Measurements from ENCODE around the gene TESK1. TPM values are rescaled to one million over a fixed set of nuclear protein-coding genes. Genes with fewer than 3 reads are reported as not detected.
A peak's percentile ranks its signal among the peaks of the same experiment; 100 is the strongest.

Gene TESK1
- total RNA-seq = 10 to 100 TPM; 15.9 to 30.6 (median 23.0) TPM

DNA sequence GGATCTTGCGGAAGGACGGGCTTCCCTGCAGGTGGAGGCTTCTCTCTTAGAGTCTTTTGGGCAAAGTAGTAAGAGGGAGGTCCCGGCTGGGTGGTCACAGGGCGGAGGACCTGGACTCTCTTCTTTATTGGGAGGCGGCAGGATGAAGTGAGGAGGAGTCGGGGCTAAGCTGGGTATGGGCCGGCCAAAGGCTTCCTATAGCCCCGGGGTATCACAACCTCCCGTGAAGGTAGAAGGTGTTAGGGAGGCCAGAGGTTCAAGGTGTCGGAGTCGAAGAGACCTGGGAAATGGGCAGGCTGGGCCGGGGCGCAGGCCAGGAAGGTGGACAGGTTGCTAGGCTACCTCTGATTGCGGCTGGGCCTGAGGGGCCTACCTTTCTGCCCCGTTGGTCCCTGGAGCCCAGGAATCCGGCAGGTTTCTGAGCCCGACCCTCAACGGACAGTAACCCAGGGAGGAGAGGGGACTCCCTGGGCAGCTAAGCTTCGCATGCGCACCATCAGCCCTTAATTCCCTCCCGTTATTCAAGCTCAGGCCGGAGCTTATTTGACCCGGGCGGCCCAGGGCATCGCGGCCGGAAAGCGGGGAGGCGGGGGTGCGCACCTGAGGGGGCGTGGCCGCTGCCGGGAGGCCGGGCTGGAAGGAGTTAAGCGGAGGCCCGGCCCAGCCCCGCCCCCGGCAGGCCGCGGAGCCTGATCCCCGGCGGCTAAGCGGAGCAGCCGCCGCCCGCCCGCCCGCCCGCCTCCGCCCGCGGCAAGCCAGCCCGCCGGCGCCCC, at the start of gene TESK1:
TSS of gene TESK1 (plus strand) at position 685 of the 773 bp plus-strand sequence. CDS start 358 bp downstream, outside the sequence.
- peak; percentile 10 to 34 (median 21) for ATAC-seq (replicated peaks in 6 of 8)
- in situ Hi-C loops (cut with MboI; ENCODE audit: low pct_unique_long_range_greater_than_20kb in 2 of 9, low sequenced_read_pairs in 9 of 9, unreplicated experiment in 9 of 9) = loop anchor here in 1 of 9 experiments (25.0 kb wide), 1 partner anchor 92 kb away; no protein-coding TSS in a partner anchor
- peak within 1 kb of the TSS; percentile 85 to 90 for H3K27ac ChIP-seq
- H3K4me1 ChIP-seq (replicated peaks in 1 of 2) = peaks cover 11 to 17% of the 10 kb centered on the region in 2 donors
- peak within 1 kb of the TSS; percentile 62 to 97 (median 94) for H3K4me3 ChIP-seq
- 0 to 8% (median 0%) methylated on average over 1 to 4 of the region's 55 CpGs; no CpG with 5 or more reads in 4 of the 10 experiments for WGBS, 10 experiments

- no peak overlapping the region for H3K27ac ChIP-seq
- ATAC-seq (replicated peaks in 6 of 8) = no peak
- in situ Hi-C loops (cut with MboI; ENCODE audit: low pct_unique_long_range_greater_than_20kb in 2 of 9, low sequenced_read_pairs in 9 of 9, unreplicated experiment in 9 of 9) = no loop called here
- no peak overlapping the region for H3K4me3 ChIP-seq
- peaks cover 3 to 9% of the 10 kb centered on the region in 2 donors for H3K4me1 ChIP-seq (replicated peaks in 1 of 2)
- WGBS, 10 experiments = 40 to 97% (median 85%) methylated on average over 1 to 8 of the region's 10 CpGs; no CpG with 5 or more reads in 4 of the 10 experiments
These were observed 49.2 kb upstream of the TESK1 start for GRCh38 chr9:35555881-35556280.

GRCh38 chr9:35556776-35557175, 48.3 kb upstream of the TESK1 start:
- in situ Hi-C loops (cut with MboI; ENCODE audit: low pct_unique_long_range_greater_than_20kb in 2 of 9, low sequenced_read_pairs in 9 of 9, unreplicated experiment in 9 of 9) = no loop called here
- H3K27ac ChIP-seq = no peak overlapping the region

GRCh38 chr9:35557320-35557719, 47.7 kb upstream of the TESK1 start:
- Histone ChIP-seq H3K4me3 (no peak overlapping the region), H3K27ac (no peak overlapping the region), H3K4me1 (replicated peaks in 1 of 2) (peaks cover 3 to 9% of the 10 kb centered on the region in 2 donors)
- in situ Hi-C loops (cut with MboI; ENCODE audit: low pct_unique_long_range_greater_than_20kb in 2 of 9, low sequenced_read_pairs in 9 of 9, unreplicated experiment in 9 of 9) = no loop called here
- WGBS, 10 experiments = 70 to 100% (median 94%) methylated on average over 1 to 4 of the region's 6 CpGs; no CpG with 5 or more reads in 1 of the 10 experiments
- no peak for ATAC-seq (replicated peaks in 6 of 8)

More at GRCh38 chr9:35556776-35557175, 48.3 kb upstream of the TESK1 start:
- H3K4me3 ChIP-seq = no peak overlapping the region
- WGBS, 10 experiments = 73 to 100% (median 90%) methylated on average over 1 to 3 of the region's 3 CpGs; no CpG with 5 or more reads in 6 of the 10 experiments
- H3K4me1 ChIP-seq (replicated peaks in 1 of 2) = peaks cover 3 to 9% of the 10 kb centered on the region in 2 donors
- ATAC-seq (replicated peaks in 6 of 8) = no peak

DNA sequence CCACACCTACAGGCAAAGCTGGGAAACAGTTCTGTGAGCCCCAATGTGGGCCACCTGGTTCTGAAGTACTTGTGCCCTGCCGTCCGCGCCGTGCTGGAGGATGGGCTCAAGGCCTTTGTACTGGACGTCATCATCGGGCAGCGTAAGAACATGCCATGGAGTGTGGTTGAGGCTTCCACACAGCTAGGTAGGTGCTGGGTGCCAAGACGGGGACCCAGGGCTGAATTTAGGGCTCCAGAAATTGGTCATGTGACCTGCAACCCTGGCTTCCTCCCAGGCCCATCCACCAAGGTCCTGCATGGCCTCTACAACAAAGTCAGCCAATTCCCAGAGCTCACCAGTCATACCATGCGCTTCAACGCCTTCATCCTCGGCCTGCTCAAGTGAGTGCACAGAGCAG, 46.9 kb upstream of the TESK1 start:
- 81 to 100% methylated on average over 2 to 3 of the region's 11 CpGs; no CpG with 5 or more reads in 8 of the 10 experiments for WGBS, 10 experiments
- ATAC-seq (replicated peaks in 6 of 8) = no peak
- peaks cover 3 to 5% of the 10 kb centered on the region in 2 donors for H3K4me1 ChIP-seq (replicated peaks in 1 of 2)
- no peak overlapping the region for H3K4me3 ChIP-seq
- no peak overlapping the region for H3K27ac ChIP-seq
- in situ Hi-C loops (cut with MboI; ENCODE audit: low pct_unique_long_range_greater_than_20kb in 2 of 9, low sequenced_read_pairs in 9 of 9, unreplicated experiment in 9 of 9) = no loop called here

- ATAC-seq (replicated peaks in 6 of 8) = peak in 1 of 8 experiments; percentile 2
- WGBS, 10 experiments = 81 to 100% (median 83%) methylated on average over 1 to 4 of the region's 20 CpGs; no CpG with 5 or more reads in 7 of the 10 experiments
- Histone ChIP-seq H3K4me3 (no peak overlapping the region), H3K4me1 (replicated peaks in 1 of 2) (peaks cover 4 to 5% of the 10 kb centered on the region in 2 donors), H3K27ac (no peak overlapping the region)
- in situ Hi-C loops (cut with MboI; ENCODE audit: low pct_unique_long_range_greater_than_20kb in 2 of 9, low sequenced_read_pairs in 9 of 9, unreplicated experiment in 9 of 9) = loop anchor here in 1 of 9 experiments (10.0 kb wide), 1 partner anchor 65 kb away; no protein-coding TSS in a partner anchor
These were observed 45.1 kb upstream of the TESK1 start for GRCh38 chr9:35559792-35560530.

DNA sequence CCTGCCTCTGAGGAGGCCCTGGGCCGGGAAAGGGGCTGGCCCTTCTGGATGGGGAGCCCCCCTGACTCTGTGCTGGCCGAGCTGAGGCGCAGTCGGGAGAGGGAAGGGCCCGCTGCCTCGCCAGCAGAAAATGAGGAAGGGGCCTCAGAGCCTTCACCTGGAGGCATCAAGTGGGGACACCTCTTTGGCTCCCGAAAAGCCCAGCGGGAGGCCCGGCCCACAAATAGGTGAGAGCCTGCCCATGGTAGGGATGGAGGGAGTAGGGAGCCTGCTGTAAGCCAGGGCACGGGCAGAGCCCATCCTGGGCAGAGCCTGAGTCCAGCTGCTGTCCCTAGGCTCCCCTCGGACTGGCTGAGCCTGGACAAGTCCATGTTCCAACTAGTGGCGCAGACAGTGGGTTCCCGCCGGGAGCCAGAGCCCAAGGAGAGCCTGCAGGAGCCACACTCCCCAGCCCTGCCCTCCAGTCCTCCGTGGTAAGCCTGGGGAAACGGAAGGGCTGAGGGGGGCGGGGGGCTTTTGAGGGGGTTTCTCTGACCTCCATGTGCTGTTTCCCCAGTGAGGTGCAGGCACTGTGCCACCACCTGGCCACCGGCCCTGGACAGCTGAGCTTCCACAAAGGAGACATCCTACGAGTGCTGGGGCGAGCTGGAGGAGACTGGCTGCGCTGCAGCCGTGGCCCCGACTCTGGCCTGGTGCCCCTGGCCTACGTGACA, 44.3 kb upstream of the TESK1 start:
- ATAC-seq (replicated peaks in 6 of 8) = peak in 4 of 8 experiments; percentile 9 to 19 (median 12)
- no peak overlapping the region for H3K4me3 ChIP-seq
- no peak overlapping the region for H3K27ac ChIP-seq
- in situ Hi-C loops (cut with MboI; ENCODE audit: low pct_unique_long_range_greater_than_20kb in 2 of 9, low sequenced_read_pairs in 9 of 9, unreplicated experiment in 9 of 9) = loop anchor here in 1 of 9 experiments (10.0 kb wide), 1 partner anchor 64 kb away; no protein-coding TSS in a partner anchor
- peaks cover 4 to 5% of the 10 kb centered on the region in 2 donors for H3K4me1 ChIP-seq (replicated peaks in 1 of 2)
- WGBS, 10 experiments = 80 to 100% methylated on average over 1 to 3 of the region's 24 CpGs; no CpG with 5 or more reads in 8 of the 10 experiments

GRCh38 chr9:35561468-35562261, 43.4 kb upstream of the TESK1 start:
- 72% methylated on average over 2 of the region's 6 CpGs; no CpG with 5 or more reads in 9 of the 10 experiments for WGBS, 10 experiments
- no peak overlapping the region for H3K4me3 ChIP-seq
- H3K27ac ChIP-seq = no peak overlapping the region
- H3K4me1 ChIP-seq (replicated peaks in 1 of 2) = peaks cover 4 to 5% of the 10 kb centered on the region in 2 donors
- in situ Hi-C loops (cut with MboI; ENCODE audit: low pct_unique_long_range_greater_than_20kb in 2 of 9, low sequenced_read_pairs in 9 of 9, unreplicated experiment in 9 of 9) = loop anchor here in 1 of 9 experiments (10.0 kb wide), 1 partner anchor 63 kb away; no protein-coding TSS in a partner anchor
- ATAC-seq (replicated peaks in 6 of 8) = no peak

GRCh38 chr9:35562895-35563780, 41.9 kb upstream of the TESK1 start:
- 20 to 93% (median 85%) methylated on average over 1 to 10 of the region's 20 CpGs; no CpG with 5 or more reads in 4 of the 10 experiments for WGBS, 10 experiments
- H3K4me3 ChIP-seq = no peak overlapping the region
- H3K27ac ChIP-seq = no peak overlapping the region
- ATAC-seq (replicated peaks in 6 of 8) = peak in 3 of 8 experiments; percentile 15 to 52 (median 35)
- in situ Hi-C loops (cut with MboI; ENCODE audit: low pct_unique_long_range_greater_than_20kb in 2 of 9, low sequenced_read_pairs in 9 of 9, unreplicated experiment in 9 of 9) = loop anchor here in 1 of 9 experiments (10.0 kb wide), 1 partner anchor 62 kb away; no protein-coding TSS in a partner anchor
- peaks cover 4 to 5% of the 10 kb centered on the region in 2 donors for H3K4me1 ChIP-seq (replicated peaks in 1 of 2)

DNA sequence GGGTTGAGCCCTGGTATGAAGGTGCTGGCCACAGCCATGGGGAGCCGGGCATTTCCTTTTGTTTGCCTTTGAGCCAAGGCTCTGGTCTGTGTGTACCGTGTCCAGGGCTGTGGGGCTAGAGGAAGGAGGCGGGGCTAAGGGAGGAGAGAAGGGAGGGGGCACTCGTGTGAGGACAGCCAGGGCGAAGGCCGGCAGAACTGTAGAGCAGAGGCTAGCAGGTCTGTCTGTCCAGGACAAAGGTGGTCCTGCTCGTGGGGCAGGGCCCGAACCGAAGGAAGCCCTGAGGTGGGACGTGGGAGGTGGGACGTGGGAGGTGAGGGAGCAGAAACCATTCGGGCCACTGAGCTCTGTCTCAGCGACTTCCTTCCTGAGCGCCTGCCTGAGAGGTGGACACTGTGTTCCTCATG, 41.3 kb upstream of the TESK1 start:
- no peak overlapping the region for H3K4me3 ChIP-seq
- ATAC-seq (replicated peaks in 6 of 8) = peak in 7 of 8 experiments; percentile 27 to 93 (median 85)
- in situ Hi-C loops (cut with MboI; ENCODE audit: low pct_unique_long_range_greater_than_20kb in 2 of 9, low sequenced_read_pairs in 9 of 9, unreplicated experiment in 9 of 9) = loop anchor here in 1 of 9 experiments (10.0 kb wide), 1 partner anchor 61 kb away; no protein-coding TSS in a partner anchor
- 0 to 90% (median 57%) methylated on average over 1 to 10 of the region's 14 CpGs; no CpG with 5 or more reads in 6 of the 10 experiments for WGBS, 10 experiments
- peaks cover 4 to 5% of the 10 kb centered on the region in 2 donors for H3K4me1 ChIP-seq (replicated peaks in 1 of 2)
- no peak overlapping the region for H3K27ac ChIP-seq

GRCh38 chr9:35564658-35565061, 40.4 kb upstream of the TESK1 start:
- Histone ChIP-seq H3K4me1 (replicated peaks in 1 of 2) (peaks cover 4 to 5% of the 10 kb centered on the region in 2 donors), H3K4me3 (no peak overlapping the region), H3K27ac (no peak overlapping the region)
- in situ Hi-C loops (cut with MboI; ENCODE audit: low pct_unique_long_range_greater_than_20kb in 2 of 9, low sequenced_read_pairs in 9 of 9, unreplicated experiment in 9 of 9) = loop anchor here in 1 of 9 experiments (10.0 kb wide), 1 partner anchor 60 kb away; no protein-coding TSS in a partner anchor
- ATAC-seq (replicated peaks in 6 of 8) = no peak
- WGBS, 10 experiments = 89 to 100% (median 100%) methylated on average over 1 to 6 of the region's 7 CpGs; no CpG with 5 or more reads in 2 of the 10 experiments
